Upper lobe of left lung (tissue), 4 donors: Measurements from ENCODE around the gene MAMDC2.

ENCODE experiments used
- EP300 ChIP-seq, 4 donors: sonication (generic); formaldehyde crosslinking; IDR thresholded peaks; one replicate each; pipeline ENCODE4 v1.5.1; 2017; ENCODE audit warnings: antibody characterized with exemption in 4 of 4, control low read depth in 2 of 4
- POLR2A ChIP-seq, 4 donors: fragments of 450-650 bp; IDR thresholded peaks; one replicate each; pipeline ENCODE4 v1.5.1; 2016 to 2017; ENCODE audit warnings: antibody characterized with exemption in 4 of 4, mild to moderate bottlenecking in 2 of 4
- POLR2AphosphoS5 ChIP-seq, 2 donors: sonication (generic); formaldehyde crosslinking; IDR thresholded peaks; one replicate each; pipeline ENCODE4 v1.5.1; 2017; ENCODE audit warnings: antibody characterized with exemption in 2 of 2
- TF ChIP-seq, protein P1 (sequence below), 6 experiments: fragments of 450-650 bp in 4 of 6; fragments of 200-600 bp in 2 of 6; sonication (generic) in 2 of 6; IDR thresholded peaks; one replicate each; pipeline ENCODE4 v1.5.1; 2016 to 2019; ENCODE audit warnings: antibody characterized with exemption in 6 of 6

DNA sequence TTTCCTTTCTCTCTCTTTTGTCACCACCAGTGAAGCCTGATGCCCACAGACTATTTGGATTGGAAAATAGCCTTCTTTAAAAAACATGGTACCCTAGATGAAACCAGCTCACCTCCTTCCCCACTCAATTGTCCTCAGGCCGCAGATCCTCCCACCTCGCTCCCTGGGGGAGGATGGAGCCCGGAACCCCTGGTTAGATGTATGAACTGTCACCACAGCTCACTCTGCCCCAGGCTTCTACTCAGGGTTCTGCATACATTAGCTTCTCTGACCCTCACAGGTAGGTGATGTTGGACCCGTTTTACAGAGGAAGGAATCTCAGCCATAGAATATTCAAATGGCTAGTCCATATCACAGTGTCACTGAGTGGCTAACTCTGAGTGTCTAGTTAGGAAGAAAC lies 1.8 kb downstream of the MAMDC2 start:
- TF ChIP-seq EP300 (IDR thresholded peaks at IDR 0.05) (no peak), POLR2AphosphoS5 (IDR thresholded peaks at IDR 0.05) (no peak), POLR2A (IDR thresholded peaks at IDR 0.05) (no peak)
- TF ChIP-seq, protein P1, sequence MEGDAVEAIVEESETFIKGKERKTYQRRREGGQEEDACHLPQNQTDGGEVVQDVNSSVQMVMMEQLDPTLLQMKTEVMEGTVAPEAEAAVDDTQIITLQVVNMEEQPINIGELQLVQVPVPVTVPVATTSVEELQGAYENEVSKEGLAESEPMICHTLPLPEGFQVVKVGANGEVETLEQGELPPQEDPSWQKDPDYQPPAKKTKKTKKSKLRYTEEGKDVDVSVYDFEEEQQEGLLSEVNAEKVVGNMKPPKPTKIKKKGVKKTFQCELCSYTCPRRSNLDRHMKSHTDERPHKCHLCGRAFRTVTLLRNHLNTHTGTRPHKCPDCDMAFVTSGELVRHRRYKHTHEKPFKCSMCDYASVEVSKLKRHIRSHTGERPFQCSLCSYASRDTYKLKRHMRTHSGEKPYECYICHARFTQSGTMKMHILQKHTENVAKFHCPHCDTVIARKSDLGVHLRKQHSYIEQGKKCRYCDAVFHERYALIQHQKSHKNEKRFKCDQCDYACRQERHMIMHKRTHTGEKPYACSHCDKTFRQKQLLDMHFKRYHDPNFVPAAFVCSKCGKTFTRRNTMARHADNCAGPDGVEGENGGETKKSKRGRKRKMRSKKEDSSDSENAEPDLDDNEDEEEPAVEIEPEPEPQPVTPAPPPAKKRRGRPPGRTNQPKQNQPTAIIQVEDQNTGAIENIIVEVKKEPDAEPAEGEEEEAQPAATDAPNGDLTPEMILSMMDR (IDR thresholded peaks at IDR 0.05), result no peak
